HepG2 (cell line): Measurements from ENCODE around the gene CA14. TPM values are rescaled to one million over a fixed set of nuclear protein-coding genes. Genes with fewer than 3 reads are reported as not detected.
"Not testable (repeated sequence)": the region's sequence is repeated elsewhere in the genome, so short reads cannot be mapped to it uniquely, and the experiment has no call there.

Experiments
- ATAC-seq: fragments of 200-7000 bp; cut with Tn5 transposase; 3 replicates; pipeline ENCODE4 v1.9.1; 2020; ENCODE audit warnings: mild to moderate bottlenecking, moderate library complexity
- BruUV-seq: library from RNA; stranded (reverse); fragments of 400-500 nt; replicated peaks from 2 replicates; lab custom pipeline; 2021; lab: Mats Ljungman, UMichigan
- CTCF ChIA-PET: fragments of 300-600 bp; formaldehyde crosslinking; extraction: SDS; loops from one replicate; lab custom pipeline; 2021; ENCODE audit warnings: low total read pairs, inconsistent platforms, low intra/inter-chr PET ratio; lab: Yijun Ruan, JAX
- POLR2A ChIA-PET: fragments of 350-600 bp; sonication (Branson Sonifier 250); formaldehyde crosslinking; loops from one replicate; lab custom pipeline; 2020; ENCODE audit warnings: antibody characterized with exemption, inconsistent platforms; lab: Yijun Ruan, JAX
- DNase-seq: peaks from one replicate; pipeline ENCODE4 v3.0.0-alpha.2; 2015; ENCODE audit warnings: low spot score
- FAIRE-seq: peaks from 3 replicates; lab custom pipeline; 2011; peaks lifted over from hg19 to GRCh38; lab: Jason Lieb, UNC
- H2AFZ ChIP-seq: one replicate; pipeline ENCODE4 v1.6.1; 2011; ENCODE audit warnings: low read length, inconsistent platforms
- H3K27ac ChIP-seq: fragments of 300-600 bp; 3 replicates; pipeline ENCODE4 v1.8.0; 2011; ENCODE audit warnings: mixed run types, mild to moderate bottlenecking, mixed read lengths, low read length, inconsistent platforms; ENCODE audit not compliant: insufficient read depth; ENCODE audit errors: extremely low read length
- H3K27me3 ChIP-seq, 2 experiments: fragments of 200-600 bp in 1 of 2; 2 replicates in 1 of 2; 3 replicates in 1 of 2; pipeline versions ENCODE4 v1.6.0 to v1.8.0; 2011; ENCODE audit warnings: low read length in 2 of 2, mild to moderate bottlenecking in 2 of 2, moderate library complexity in 2 of 2, inconsistent platforms in 1 of 2; ENCODE audit not compliant: insufficient read depth in 2 of 2, control insufficient read depth in 1 of 2
- H3K36me3 ChIP-seq, 2 experiments: fragments of 200-600 bp in 1 of 2; replicated peaks in 1 of 2; 2 replicates in 1 of 2; 3 replicates in 1 of 2; pipeline versions ENCODE4 v1.5.1 to v1.8.0; 2011; ENCODE audit warnings: low read length in 2 of 2, inconsistent platforms in 1 of 2; ENCODE audit not compliant: insufficient read depth in 2 of 2, control insufficient read depth in 1 of 2
- H3K4me1 ChIP-seq: 2 replicates; pipeline ENCODE4 v1.5.1; 2012; ENCODE audit warnings: low read length, inconsistent platforms; ENCODE audit not compliant: insufficient read depth
- H3K4me2 ChIP-seq: 2 replicates; pipeline ENCODE4 v1.6.0; 2011; ENCODE audit warnings: low read depth, low read length, inconsistent platforms
- H3K4me3 ChIP-seq, 3 experiments: fragments of 200-600 bp in 1 of 3; sonication (generic), shearing (Covaris generic) in 1 of 3; replicated peaks in 1 of 3; 2 replicates each; pipeline ENCODE4 v1.5.1; 2011 to 2016; ENCODE audit warnings: low read length in 3 of 3, inconsistent platforms in 2 of 3, low read depth in 2 of 3, mild to moderate bottlenecking in 2 of 3, control low read depth in 1 of 3, mixed read lengths in 1 of 3; ENCODE audit not compliant: insufficient read depth in 1 of 3
- H3K79me2 ChIP-seq: one replicate; pipeline ENCODE4 v1.6.1; 2011; ENCODE audit warnings: low read length, inconsistent platforms; ENCODE audit not compliant: insufficient read depth
- H3K9ac ChIP-seq: 2 replicates; pipeline ENCODE4 v1.6.0; 2011; ENCODE audit warnings: mild to moderate bottlenecking, low read depth, low read length, inconsistent platforms; ENCODE audit not compliant: insufficient read depth
- H3K9me3 ChIP-seq: 2 replicates; pipeline ENCODE4 v1.5.1; 2012; ENCODE audit warnings: mild to moderate bottlenecking, low read length
- H4K20me1 ChIP-seq: 2 replicates; pipeline ENCODE4 v1.6.0; 2011; ENCODE audit warnings: inconsistent platforms, mild to moderate bottlenecking, low read length, moderate library complexity; ENCODE audit not compliant: insufficient read depth
- CEBPG ChIP-seq: IDR thresholded peaks from 2 replicates; pipeline ENCODE4 v1.6.1; 2016
- GABPB1 ChIP-seq: IDR thresholded peaks from 2 replicates; pipeline ENCODE4 v1.6.1; 2016; ENCODE audit warnings: mild to moderate bottlenecking, missing genetic modification reagents, moderate library complexity, missing compliant biosample characterization
- HOXA3 ChIP-seq: sonication (generic); formaldehyde crosslinking; IDR thresholded peaks from 2 replicates; pipeline ENCODE4 v1.5.0; 2020; ENCODE audit warnings: missing genetic modification reagents
- PHF20 ChIP-seq: sonication (generic); formaldehyde crosslinking; IDR thresholded peaks from 2 replicates; pipeline ENCODE4 v1.5.0; 2020; ENCODE audit warnings: mild to moderate bottlenecking, missing genetic modification reagents
- RFXAP ChIP-seq: sonication (generic); formaldehyde crosslinking; IDR thresholded peaks from 2 replicates; pipeline ENCODE4 v1.4.0; 2020; ENCODE audit warnings: missing genetic modification reagents, borderline replicate concordance
- TBX3 ChIP-seq: fragments of 450-650 bp; IDR thresholded peaks from 2 replicates; pipeline ENCODE4 v1.6.1; 2017; ENCODE audit warnings: antibody characterized with exemption, mild to moderate bottlenecking, inconsistent platforms, borderline replicate concordance
- THYN1 ChIP-seq: sonication (generic); formaldehyde crosslinking; IDR thresholded peaks from 2 replicates; pipeline ENCODE4 v1.8.1; 2023; ENCODE audit warnings: low read depth, mild to moderate bottlenecking, moderate library complexity, missing genetic modification reagents, borderline replicate concordance
- ZFAT ChIP-seq: sonication (generic); formaldehyde crosslinking; conservative IDR thresholded peaks from 2 replicates; pipeline ENCODE4 v1.8.1; 2023; ENCODE audit warnings: missing genetic modification reagents, inconsistent platforms
- ZNF687 ChIP-seq: sonication (generic); formaldehyde crosslinking; IDR thresholded peaks from 2 replicates; pipeline ENCODE4 v1.5.1; 2020; ENCODE audit warnings: mild to moderate bottlenecking, missing genetic modification reagents, moderate library complexity
- ZXDC ChIP-seq: sonication (generic); formaldehyde crosslinking; IDR thresholded peaks from 2 replicates; pipeline ENCODE4 v1.5.0; 2020; ENCODE audit warnings: mild to moderate bottlenecking, missing genetic modification reagents
- ZZZ3 ChIP-seq: sonication (generic); formaldehyde crosslinking; IDR thresholded peaks from 2 replicates; pipeline ENCODE4 v1.4.0; 2020; ENCODE audit warnings: missing genetic modification reagents, mild to moderate bottlenecking, borderline replicate concordance
- WGBS: methylation state at CpG from one replicate; pipeline ENCODE4 v1.1.6; 2017; ENCODE audit warnings: low lambda C conversion rate; 5-methylcytosine and 5-hydroxymethylcytosine counted together
- in situ Hi-C: cut with HindIII; loops from 2 replicates; pipeline ENCODE4 v1.10.0; 2017; ENCODE audit warnings: low pct_unique_long_range_greater_than_20kb; ENCODE audit not compliant: extremely low pct_ligation_motif_present
- intact Hi-C: fragments of 100-400 bp; cut with micrococcal nuclease; formaldehyde crosslinking; loops from one replicate; pipeline ENCODE4 v1.10.0; 2022; ENCODE audit not compliant: unreplicated experiment
- polyA plus RNA-seq, 8 experiments: library from polyadenylated mRNA; depleted of rRNA in 3 of 8; stranded (reverse) in 7 of 8; unstranded in 1 of 8; fragments of >200 nt; fragmentation: Illumina TruSeq in 4 of 8; extraction: Trizol in 4 of 8; gene quantifications; 2 replicates each; pipeline versions ENCODE4 v1.2.1 to v1.2.3, GENCODE V29; 2011 to 2016; ENCODE audit warnings: low read depth in 4 of 8, missing spikeins in 1 of 8, mixed read lengths in 1 of 8; ENCODE audit not compliant: insufficient read depth in 1 of 8
- total RNA-seq, 5 experiments: library from RNA; depleted of rRNA; stranded (reverse); fragments of >200 nt; fragmentation: Illumina TruSeq; extraction: Trizol; gene quantifications; 2 replicates each; pipeline ENCODE4 v1.2.3, GENCODE V29; 2016; ENCODE audit warnings: low read depth in 1 of 5

CA14 gene
- total and polyA plus RNA-seq, 2 of the 13 experiments (the other 11 are each of a cell fraction or from before 2014, with no cell fraction given) = 2.4 to 8.5 TPM

GRCh38 chr1:150213170-150214098 lies 44.1 kb upstream of the CA14 start (continued):
- TF ChIP-seq ZXDC (no peak), ZZZ3 (CRISPR knock-in tag) (no peak), THYN1 (no peak), PHF20 (CRISPR knock-in tag) (0 out of 2 replicates have a peak, but pooled peaks have one; percentile 40), ZFAT (0 out of 2 replicates have a peak, but pooled peaks have one; percentile 69), RFXAP (peak; percentile 23; the same call in 1 of the 2 replicates), TBX3 (no peak), GABPB1 (CRISPR knock-in tag) (peak; percentile 72), CEBPG (CRISPR knock-in tag) (0 out of 2 replicates have a peak, but pooled peaks have one; percentile 6), ZNF687 (peak; percentile 82), HOXA3 (peak; percentile 47)

GRCh38 chr1:150214099-150214756 lies 43.3 kb upstream of the CA14 start:
- CTCF ChIA-PET, H3K27me3 ChIP-seq, DNase-seq, POLR2A ChIA-PET, H3K36me3 ChIP-seq, H4K20me1 ChIP-seq, ATAC-seq, H3K79me2 ChIP-seq, FAIRE-seq, H3K9me3 ChIP-seq, intact Hi-C loops, H2AFZ ChIP-seq, in situ Hi-C loops, BruUV-seq: not testable (repeated sequence)
- Histone ChIP-seq H3K27ac (peak overlapping the region; percentile 33), H3K4me1 (peaks cover 14% of the 10 kb centered on the region), H3K4me2 (0 out of 2 replicates have a peak overlapping the region, but pooled peaks have one; percentile 62), H3K9ac (peak overlapping the region; percentile 45; the same call in 1 of the 2 replicates), H3K4me3 (peak overlapping the region in 1 of 3 experiments; percentile 35; a peak in 2 of 6 replicates)
- 96% methylated on average over 18 of the region's 18 CpGs for WGBS
